Tongue (tissue), 2 donors: Measurements from ENCODE around the gene CD40LG. TPM values are rescaled to one million over a fixed set of nuclear protein-coding genes. Genes with fewer than 3 reads are reported as not detected.

Experiments
- DNase-seq: peaks from one replicate; pipeline ENCODE4 v3.0.0-alpha.2; 2015
- total RNA-seq: library from RNA; depleted of rRNA; stranded (reverse); fragments of >200 nt; gene quantifications from one replicate; pipeline ENCODE4 v1.2.3, GENCODE V29; 2014

The CD40LG gene
- total RNA-seq, 1 donor from 2014 or later: not detected

DNA sequence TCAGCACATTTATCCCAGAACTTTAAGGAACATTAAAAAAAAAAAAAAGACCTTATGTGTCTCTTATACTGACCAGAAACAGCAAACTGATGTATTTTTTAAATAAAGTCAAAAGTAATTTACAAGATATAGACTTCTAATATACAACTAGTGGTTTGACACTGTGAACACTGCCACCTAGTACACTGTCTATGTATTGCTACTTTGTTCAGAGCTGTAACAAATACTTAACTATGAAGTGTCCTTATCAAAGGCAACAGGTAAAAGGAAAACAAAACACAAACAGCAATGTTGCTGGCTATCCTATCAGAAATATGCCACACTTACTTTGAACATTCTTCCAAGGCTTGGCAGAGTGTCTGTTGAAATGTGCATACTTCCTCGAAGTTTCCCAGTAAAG lies 60.4 kb downstream of the CD40LG start:
- DNase-seq: no peak

Other genes with a start within 250 kb of the CD40LG start
- gene BRS3, start 160.2 kb upstream of the CD40LG start, total RNA-seq: not detected
- gene HTATSF1, start 150.6 kb upstream of the CD40LG start, total RNA-seq: 108 TPM
- not detected for gene VGLL1, start 115.9 kb upstream of the CD40LG start, total RNA-seq
- gene ARHGEF6, start 132.8 kb downstream of the CD40LG start, total RNA-seq: 22.7 TPM
- 297 TPM for gene RBMX, start 232.6 kb downstream of the CD40LG start, total RNA-seq